HepG2 (cell line): Measurements from ENCODE around the gene MAT2A. TPM values are rescaled to one million over a fixed set of nuclear protein-coding genes. Genes with fewer than 3 reads are reported as not detected.

ENCODE experiments used
- EED ChIP-seq: sonication (generic); formaldehyde crosslinking; IDR thresholded peaks from 2 replicates; pipeline ENCODE4 v1.5.0; 2020; ENCODE audit warnings: mild to moderate bottlenecking, missing genetic modification reagents
- HNF4G ChIP-seq, 2 experiments: sonication (generic) in 1 of 2; formaldehyde crosslinking in 1 of 2; IDR thresholded peaks; 2 replicates each; pipeline versions ENCODE4 v1.4.0 to v1.6.1; 2011 to 2020; ENCODE audit warnings: borderline replicate concordance in 2 of 2, low read depth in 2 of 2, mild to moderate bottlenecking in 2 of 2, low read length in 1 of 2, missing genetic modification reagents in 1 of 2, moderate library complexity in 1 of 2
- KLF6 ChIP-seq: IDR thresholded peaks from 2 replicates; pipeline ENCODE4 v1.8.0; 2016; ENCODE audit warnings: missing biosample characterization, missing genetic modification reagents
- NCOR1 ChIP-seq: fragments of 200-600 bp; sonication (generic); IDR thresholded peaks from 2 replicates; pipeline ENCODE4 v1.7.0; 2017; ENCODE audit warnings: antibody characterized with exemption, low read length, borderline replicate concordance
- NR1H2 ChIP-seq: sonication (generic); formaldehyde crosslinking; IDR thresholded peaks from 2 replicates; pipeline ENCODE4 v1.8.1; 2022; ENCODE audit warnings: low read depth, missing genetic modification reagents, borderline replicate concordance
- PHF21A ChIP-seq: sonication (generic); formaldehyde crosslinking; IDR thresholded peaks from 2 replicates; pipeline ENCODE4 v1.5.0; 2020; ENCODE audit warnings: mild to moderate bottlenecking, missing genetic modification reagents
- SALL2 ChIP-seq: sonication (generic); formaldehyde crosslinking; IDR thresholded peaks from 2 replicates; pipeline ENCODE4 v1.8.1; 2023; ENCODE audit warnings: mild to moderate bottlenecking, missing genetic modification reagents, inconsistent platforms
- SNRNP70 ChIP-seq: fragments of 200-400 bp; formaldehyde crosslinking; IDR thresholded peaks from 2 replicates; pipeline ENCODE4 v1.6.1; 2017; ENCODE audit warnings: mild to moderate bottlenecking, low read depth, low read length, moderate library complexity
- TBX3 ChIP-seq: fragments of 450-650 bp; IDR thresholded peaks from 2 replicates; pipeline ENCODE4 v1.6.1; 2017; ENCODE audit warnings: antibody characterized with exemption, mild to moderate bottlenecking, inconsistent platforms, borderline replicate concordance
- ZFP36L1 ChIP-seq: sonication (generic); formaldehyde crosslinking; IDR thresholded peaks from 2 replicates; pipeline ENCODE4 v1.8.0; 2022; ENCODE audit warnings: mild to moderate bottlenecking, missing genetic modification reagents, moderate library complexity
- ZMYM4 ChIP-seq: sonication (generic); formaldehyde crosslinking; IDR thresholded peaks from 2 replicates; pipeline ENCODE4 v1.8.1; 2023; ENCODE audit warnings: mild to moderate bottlenecking, missing genetic modification reagents
- ZNF143 ChIP-seq: sonication (generic); formaldehyde crosslinking; IDR thresholded peaks from 2 replicates; pipeline ENCODE4 v1.4.0; 2020; ENCODE audit warnings: missing genetic modification reagents
- ZNF326 ChIP-seq: sonication (generic); formaldehyde crosslinking; IDR thresholded peaks from 2 replicates; pipeline ENCODE4 v1.4.0; 2020; ENCODE audit warnings: missing genetic modification reagents, borderline replicate concordance
- polyA plus RNA-seq, 8 experiments: library from polyadenylated mRNA; depleted of rRNA in 3 of 8; stranded (reverse) in 7 of 8; unstranded in 1 of 8; fragments of >200 nt; fragmentation: Illumina TruSeq in 4 of 8; extraction: Trizol in 4 of 8; gene quantifications; 2 replicates each; pipeline versions ENCODE4 v1.2.1 to v1.2.3, GENCODE V29; 2011 to 2016; ENCODE audit warnings: low read depth in 4 of 8, missing spikeins in 1 of 8, mixed read lengths in 1 of 8; ENCODE audit not compliant: insufficient read depth in 1 of 8
- total RNA-seq, 5 experiments: library from RNA; depleted of rRNA; stranded (reverse); fragments of >200 nt; fragmentation: Illumina TruSeq; extraction: Trizol; gene quantifications; 2 replicates each; pipeline ENCODE4 v1.2.3, GENCODE V29; 2016; ENCODE audit warnings: low read depth in 1 of 5
- TF ChIP-seq, protein P1 (sequence below), 2 experiments: sonication (generic) in 1 of 2; formaldehyde crosslinking in 1 of 2; IDR thresholded peaks; 2 replicates each; pipeline versions ENCODE4 v1.6.1 to v1.9.0; 2014 to 2022; ENCODE audit warnings: antibody characterized with exemption in 1 of 2, borderline replicate concordance in 1 of 2, inconsistent platforms in 1 of 2, low read depth in 1 of 2, missing genetic modification reagents in 1 of 2
- TF ChIP-seq, protein P2 (sequence below): sonication (generic); formaldehyde crosslinking; IDR thresholded peaks from 2 replicates; pipeline ENCODE4 v1.8.0; 2022; ENCODE audit warnings: missing genetic modification reagents, low read depth, mild to moderate bottlenecking, borderline replicate concordance
- TF ChIP-seq, protein P3 (sequence below): sonication (generic); formaldehyde crosslinking; IDR thresholded peaks from 2 replicates; pipeline ENCODE4 v1.4.0; 2020; ENCODE audit warnings: missing genetic modification reagents, borderline replicate concordance

Gene MAT2A
- total and polyA plus RNA-seq, 2 of the 13 experiments (the other 11 are each of a cell fraction or from before 2014, with no cell fraction given), result 155 to 331 TPM

DNA sequence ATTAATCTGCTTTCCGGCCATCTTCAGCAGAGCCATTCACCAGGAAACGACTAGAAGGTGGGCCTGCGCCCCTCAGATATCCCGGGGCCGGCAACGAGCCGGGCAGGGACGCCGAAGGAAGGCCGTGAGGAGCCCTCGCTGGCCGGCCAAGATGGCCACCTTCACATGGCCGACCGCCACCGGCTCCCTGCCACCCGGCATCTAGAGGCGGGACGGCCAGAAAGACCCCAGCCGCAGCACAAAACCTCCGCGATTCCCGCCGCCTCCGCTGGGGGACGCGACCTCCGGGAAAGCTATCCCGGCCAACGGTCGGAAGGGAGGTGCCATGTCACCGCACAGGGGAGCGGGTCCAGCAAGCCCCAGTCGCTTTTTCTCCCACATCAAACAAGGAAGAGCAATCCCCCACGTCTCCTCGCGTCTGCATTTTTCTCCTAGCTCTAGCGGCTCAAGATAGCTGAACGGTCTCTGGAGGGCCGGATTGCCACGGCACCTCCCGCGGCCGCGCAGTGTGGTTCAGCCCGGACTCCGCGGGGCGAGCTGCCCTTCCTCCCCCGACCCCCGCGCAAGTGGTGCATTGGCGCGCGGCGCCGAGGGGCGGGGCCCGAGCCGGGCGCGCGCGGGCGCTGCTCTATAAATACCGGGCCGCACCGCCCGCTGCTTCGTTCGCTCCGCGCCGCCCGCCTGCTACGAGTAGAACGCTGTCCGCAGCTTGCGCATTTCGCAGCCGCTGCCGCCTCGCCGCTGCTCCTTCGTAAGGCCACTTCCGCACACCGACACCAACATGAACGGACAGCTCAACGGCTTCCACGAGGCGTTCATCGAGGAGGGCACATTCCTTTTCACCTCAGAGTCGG, at the start of gene MAT2A (continued):
- TF ChIP-seq, protein P1, sequence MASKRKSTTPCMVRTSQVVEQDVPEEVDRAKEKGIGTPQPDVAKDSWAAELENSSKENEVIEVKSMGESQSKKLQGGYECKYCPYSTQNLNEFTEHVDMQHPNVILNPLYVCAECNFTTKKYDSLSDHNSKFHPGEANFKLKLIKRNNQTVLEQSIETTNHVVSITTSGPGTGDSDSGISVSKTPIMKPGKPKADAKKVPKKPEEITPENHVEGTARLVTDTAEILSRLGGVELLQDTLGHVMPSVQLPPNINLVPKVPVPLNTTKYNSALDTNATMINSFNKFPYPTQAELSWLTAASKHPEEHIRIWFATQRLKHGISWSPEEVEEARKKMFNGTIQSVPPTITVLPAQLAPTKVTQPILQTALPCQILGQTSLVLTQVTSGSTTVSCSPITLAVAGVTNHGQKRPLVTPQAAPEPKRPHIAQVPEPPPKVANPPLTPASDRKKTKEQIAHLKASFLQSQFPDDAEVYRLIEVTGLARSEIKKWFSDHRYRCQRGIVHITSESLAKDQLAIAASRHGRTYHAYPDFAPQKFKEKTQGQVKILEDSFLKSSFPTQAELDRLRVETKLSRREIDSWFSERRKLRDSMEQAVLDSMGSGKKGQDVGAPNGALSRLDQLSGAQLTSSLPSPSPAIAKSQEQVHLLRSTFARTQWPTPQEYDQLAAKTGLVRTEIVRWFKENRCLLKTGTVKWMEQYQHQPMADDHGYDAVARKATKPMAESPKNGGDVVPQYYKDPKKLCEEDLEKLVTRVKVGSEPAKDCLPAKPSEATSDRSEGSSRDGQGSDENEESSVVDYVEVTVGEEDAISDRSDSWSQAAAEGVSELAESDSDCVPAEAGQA (IDR thresholded peaks at IDR 0.05; ENCODE audit: low read depth), result peak; percentile 84
- TF ChIP-seq, protein P1 (CRISPR knock-in tag; IDR thresholded peaks at IDR 0.05; ENCODE audit: borderline replicate concordance), result 0 out of 2 replicates have a peak, but pooled peaks have one; percentile 15
- TF ChIP-seq ZMYM4 (CRISPR knock-in tag), result peak; percentile 88
- no peak for TF ChIP-seq SNRNP70
- peak; percentile 60; the same call in 1 of the 2 replicates for TF ChIP-seq NR1H2 (CRISPR knock-in tag)
- no peak; the same call in 1 of the 2 replicates for TF ChIP-seq NCOR1
- 0 out of 2 replicates have a peak, but pooled peaks have one; percentile 25 for TF ChIP-seq ZFP36L1 (CRISPR knock-in tag)
- TF ChIP-seq KLF6 (CRISPR knock-in tag), result peak; percentile 69; the same call in 1 of the 2 replicates
- TF ChIP-seq, protein P2, sequence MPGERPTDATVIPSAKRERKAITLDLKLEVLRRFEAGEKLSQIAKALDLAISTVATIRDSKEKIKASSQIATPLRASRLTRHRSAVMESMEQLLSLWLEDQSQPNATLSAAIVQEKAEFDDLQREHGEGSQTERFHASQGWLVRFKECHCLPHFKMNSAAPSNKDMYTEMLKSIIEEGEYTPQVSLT, result peak; percentile 98
- peak; percentile 40; the same call in 1 of the 2 replicates for TF ChIP-seq HNF4G (IDR thresholded peaks at IDR 0.05; ENCODE audit: borderline replicate concordance, low read depth, low read length)
- 0 out of 2 replicates have a peak, but pooled peaks have one; percentile 37 for TF ChIP-seq HNF4G (CRISPR knock-in tag; IDR thresholded peaks at IDR 0.05; ENCODE audit: borderline replicate concordance, low read depth)
- TF ChIP-seq PHF21A, result peak; percentile 82
- TF ChIP-seq SALL2 (CRISPR knock-in tag), result no peak
- no peak; the same call in 1 of the 2 replicates for TF ChIP-seq EED (CRISPR knock-in tag)
- TF ChIP-seq ZNF143 (CRISPR knock-in tag), result peak; percentile 46; the same call in 1 of the 2 replicates
- TF ChIP-seq ZNF326, result 0 out of 2 replicates have a peak, but pooled peaks have one; percentile 50
- TF ChIP-seq, protein P3, sequence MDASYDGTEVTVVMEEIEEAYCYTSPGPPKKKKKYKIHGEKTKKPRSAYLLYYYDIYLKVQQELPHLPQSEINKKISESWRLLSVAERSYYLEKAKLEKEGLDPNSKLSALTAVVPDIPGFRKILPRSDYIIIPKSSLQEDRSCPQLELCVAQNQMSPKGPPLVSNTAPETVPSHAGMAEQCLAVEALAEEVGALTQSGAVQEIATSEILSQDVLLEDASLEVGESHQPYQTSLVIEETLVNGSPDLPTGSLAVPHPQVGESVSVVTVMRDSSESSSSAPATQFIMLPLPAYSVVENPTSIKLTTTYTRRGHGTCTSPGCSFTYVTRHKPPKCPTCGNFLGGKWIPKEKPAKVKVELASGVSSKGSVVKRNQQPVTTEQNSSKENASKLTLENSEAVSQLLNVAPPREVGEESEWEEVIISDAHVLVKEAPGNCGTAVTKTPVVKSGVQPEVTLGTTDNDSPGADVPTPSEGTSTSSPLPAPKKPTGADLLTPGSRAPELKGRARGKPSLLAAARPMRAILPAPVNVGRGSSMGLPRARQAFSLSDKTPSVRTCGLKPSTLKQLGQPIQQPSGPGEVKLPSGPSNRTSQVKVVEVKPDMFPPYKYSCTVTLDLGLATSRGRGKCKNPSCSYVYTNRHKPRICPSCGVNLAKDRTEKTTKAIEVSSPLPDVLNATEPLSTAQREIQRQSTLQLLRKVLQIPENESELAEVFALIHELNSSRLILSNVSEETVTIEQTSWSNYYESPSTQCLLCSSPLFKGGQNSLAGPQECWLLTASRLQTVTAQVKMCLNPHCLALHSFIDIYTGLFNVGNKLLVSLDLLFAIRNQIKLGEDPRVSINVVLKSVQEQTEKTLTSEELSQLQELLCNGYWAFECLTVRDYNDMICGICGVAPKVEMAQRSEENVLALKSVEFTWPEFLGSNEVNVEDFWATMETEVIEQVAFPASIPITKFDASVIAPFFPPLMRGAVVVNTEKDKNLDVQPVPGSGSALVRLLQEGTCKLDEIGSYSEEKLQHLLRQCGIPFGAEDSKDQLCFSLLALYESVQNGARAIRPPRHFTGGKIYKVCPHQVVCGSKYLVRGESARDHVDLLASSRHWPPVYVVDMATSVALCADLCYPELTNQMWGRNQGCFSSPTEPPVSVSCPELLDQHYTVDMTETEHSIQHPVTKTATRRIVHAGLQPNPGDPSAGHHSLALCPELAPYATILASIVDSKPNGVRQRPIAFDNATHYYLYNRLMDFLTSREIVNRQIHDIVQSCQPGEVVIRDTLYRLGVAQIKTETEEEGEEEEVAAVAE, result peak; percentile 47; the same call in 1 of the 2 replicates
- peak; percentile 36; the same call in 1 of the 2 replicates for TF ChIP-seq TBX3
